GM18951 (cell line): Measurements from ENCODE around the gene ZFP36L1.

Source experiments
- POLR2A ChIP-seq: IDR thresholded peaks from 4 replicates; pipeline ENCODE4 v1.6.1; 2011; ENCODE audit warnings: mild to moderate bottlenecking; ENCODE audit not compliant: insufficient read length, insufficient read depth; ENCODE audit errors: extremely low read depth
- in situ Hi-C: fragments of 300-500 bp; cut with MboI; formaldehyde crosslinking; loops from one replicate; pipeline ENCODE4 v1.12.0; 2022; ENCODE audit warnings: low sequenced_read_pairs, mixed read lengths, inconsistent platforms; ENCODE audit not compliant: unreplicated experiment

ZFP36L1 gene

GRCh38 chr14:68813318-68813838 is 20.5 kb upstream of the ZFP36L1 start:
- in situ Hi-C loops = loop anchor here (10.0 to 25.0 kb wide), 2 partner anchors 569 to 876 kb away; no protein-coding TSS in a partner anchor
- no peak for TF ChIP-seq POLR2A

GRCh38 chr14:68811171-68811570 is 18.3 kb upstream of the ZFP36L1 start:
- in situ Hi-C loops = loop anchor here (10.0 to 25.0 kb wide), 2 partner anchors 566 to 874 kb away; no protein-coding TSS in a partner anchor
- no peak for TF ChIP-seq POLR2A

GRCh38 chr14:68810173-68811153 is 17.6 kb upstream of the ZFP36L1 start:
- in situ Hi-C loops = loop anchor here (10.0 to 25.0 kb wide), 2 partner anchors 566 to 873 kb away; no protein-coding TSS in a partner anchor
- TF ChIP-seq POLR2A = no peak

GRCh38 chr14:68809524-68809923 is 16.7 kb upstream of the ZFP36L1 start:
- no peak for TF ChIP-seq POLR2A

GRCh38 chr14:68808696-68809480 is 16.0 kb upstream of the ZFP36L1 start:
- in situ Hi-C loops = loop anchor here (25.0 kb wide), 1 partner anchor 872 kb away; no protein-coding TSS in a partner anchor
- no peak for TF ChIP-seq POLR2A

More at GRCh38 chr14:68809524-68809923, 16.7 kb upstream of the ZFP36L1 start:
- in situ Hi-C loops = loop anchor here (25.0 kb wide), 1 partner anchor 872 kb away; no protein-coding TSS in a partner anchor

GRCh38 chr14:68807987-68808386 is 15.1 kb upstream of the ZFP36L1 start:
- in situ Hi-C loops = loop anchor here (25.0 kb wide), 1 partner anchor 871 kb away; no protein-coding TSS in a partner anchor
- TF ChIP-seq POLR2A = no peak

GRCh38 chr14:68807148-68807600 is 14.3 kb upstream of the ZFP36L1 start:
- in situ Hi-C loops = loop anchor here (25.0 kb wide), 1 partner anchor 870 kb away; no protein-coding TSS in a partner anchor
- TF ChIP-seq POLR2A = no peak

- in situ Hi-C loops = loop anchor here (25.0 kb wide), 1 partner anchor 869 kb away; no protein-coding TSS in a partner anchor
Measured at GRCh38 chr14:68806526-68807147, 13.8 kb upstream of the ZFP36L1 start.

GRCh38 chr14:68805414-68805813 is 12.5 kb upstream of the ZFP36L1 start:
- TF ChIP-seq POLR2A = no peak
- in situ Hi-C loops = loop anchor here (25.0 kb wide), 1 partner anchor 868 kb away; no protein-coding TSS in a partner anchor

More at GRCh38 chr14:68806526-68807147, 13.8 kb upstream of the ZFP36L1 start:
- TF ChIP-seq POLR2A = no peak

- no peak for TF ChIP-seq POLR2A
- in situ Hi-C loops = loop anchor here (25.0 kb wide), 1 partner anchor 864 kb away; no protein-coding TSS in a partner anchor
Measured at GRCh38 chr14:68801631-68802030, 8.8 kb upstream of the ZFP36L1 start.

GRCh38 chr14:68800953-68801352 is 8.1 kb upstream of the ZFP36L1 start:
- in situ Hi-C loops = loop anchor here (25.0 kb wide), 1 partner anchor 864 kb away; no protein-coding TSS in a partner anchor
- no peak for TF ChIP-seq POLR2A

- in situ Hi-C loops = loop anchor here (25.0 kb wide), 1 partner anchor 863 kb away; no protein-coding TSS in a partner anchor
- TF ChIP-seq POLR2A = no peak
Measured at GRCh38 chr14:68800390-68800789, 7.5 kb upstream of the ZFP36L1 start.
